OCI-LY7 (cell line): ENCODE data around the gene SESN3. TPM values are rescaled to one million over a fixed set of nuclear protein-coding genes. Genes with fewer than 3 reads are reported as not detected.

Experiments used
- BruUV-seq: library from RNA; stranded (reverse); fragments of 400-500 nt; replicated peaks from 2 replicates; lab custom pipeline; 2021; lab: Mats Ljungman, UMichigan
- CTCF ChIA-PET: fragments of 300-600 bp; sonication (Branson Sonifier 250); formaldehyde crosslinking; loops from one replicate; lab custom pipeline; 2022; ENCODE audit warnings: antibody characterized with exemption; ENCODE audit not compliant: unreplicated experiment; lab: Charles Lee
- POLR2A ChIA-PET: fragments of 300-600 bp; sonication (Branson Sonifier 250); formaldehyde crosslinking; loops from one replicate; lab custom pipeline; 2022; ENCODE audit warnings: antibody characterized with exemption; lab: Charles Lee
- DNase-seq: peaks from one replicate; pipeline ENCODE4 v3.0.0-alpha.2; 2015; ENCODE audit warnings: low spot score
- H2AFZ ChIP-seq: fragments of 200-600 bp; sonication (generic), shearing (Covaris generic); 2 replicates; pipeline ENCODE4 v1.6.1; 2014; ENCODE audit warnings: mild to moderate bottlenecking, antibody characterized with exemption, low read length, moderate library complexity
- H3K27ac ChIP-seq: fragments of 200-600 bp; sonication (generic); 2 replicates; pipeline ENCODE4 v1.5.1; 2014; ENCODE audit warnings: mixed run types, low read depth, mild to moderate bottlenecking, moderate library complexity, low read length, inconsistent platforms; ENCODE audit not compliant: poor library complexity, severe bottlenecking
- H3K36me3 ChIP-seq: fragments of 200-600 bp; sonication (generic); 2 replicates; pipeline ENCODE4 v1.6.1; 2014; ENCODE audit warnings: mild to moderate bottlenecking, antibody characterized with exemption, low read length, moderate library complexity, mixed read lengths; ENCODE audit not compliant: insufficient read depth
- H3K4me1 ChIP-seq: fragments of 200-600 bp; sonication (generic); 2 replicates; pipeline ENCODE4 v1.5.1; 2014; ENCODE audit warnings: mild to moderate bottlenecking, low read length; ENCODE audit not compliant: insufficient read depth, poor library complexity, severe bottlenecking
- H3K4me2 ChIP-seq: fragments of 200-600 bp; sonication (generic); 2 replicates; pipeline ENCODE4 v1.6.1; 2014; ENCODE audit warnings: mild to moderate bottlenecking, low read length
- H3K4me3 ChIP-seq: fragments of 200-600 bp; sonication (generic); 2 replicates; pipeline ENCODE4 v1.5.1; 2014; ENCODE audit warnings: mild to moderate bottlenecking, low read depth, low read length; ENCODE audit not compliant: poor library complexity, severe bottlenecking
- H3K79me2 ChIP-seq: fragments of 200-600 bp; sonication (generic); 2 replicates; pipeline ENCODE4 v1.6.1; 2016; ENCODE audit warnings: low read depth, mild to moderate bottlenecking, low read length, moderate library complexity, mixed read lengths; ENCODE audit not compliant: insufficient read depth
- H3K9me2 ChIP-seq: fragments of 200-600 bp; sonication (generic); 2 replicates; pipeline ENCODE4 v1.6.1; 2016; ENCODE audit warnings: mild to moderate bottlenecking, low read length, mixed read lengths; ENCODE audit not compliant: insufficient read depth
- H3K9me3 ChIP-seq: fragments of 200-600 bp; sonication (generic); 2 replicates; pipeline ENCODE4 v1.6.1; 2014; ENCODE audit warnings: mild to moderate bottlenecking, mixed run types, low read length, mixed read lengths
- H4K20me1 ChIP-seq: fragments of 200-600 bp; sonication (generic); 2 replicates; pipeline ENCODE4 v1.6.1; 2014; ENCODE audit warnings: mild to moderate bottlenecking, antibody characterized with exemption, low read length, moderate library complexity, mixed read lengths; ENCODE audit not compliant: insufficient read depth
- EZH2phosphoT487 ChIP-seq: fragments of 200-600 bp; sonication (generic); IDR thresholded peaks from 2 replicates; pipeline ENCODE4 v1.6.1; 2018; ENCODE audit warnings: low read depth, borderline replicate concordance, mild to moderate bottlenecking, mixed run types, antibody characterized with exemption, low read length, moderate library complexity, mixed read lengths
- intact Hi-C: fragments of 100-400 bp; cut with micrococcal nuclease; formaldehyde crosslinking; loops from one replicate; pipeline ENCODE4 v1.10.0; 2022; ENCODE audit not compliant: unreplicated experiment
- total RNA-seq, 2 experiments: library from RNA; depleted of rRNA in 1 of 2; stranded (reverse); fragments of >200 nt in 1 of 2; shearing (Covaris generic) in 1 of 2; gene quantifications; 2 replicates each; pipeline ENCODE4 v1.2.3, GENCODE V29; 2014 to 2022
- TF ChIP-seq, protein P1 (sequence below): fragments of 200-600 bp; sonication (generic); conservative IDR thresholded peaks from 2 replicates; pipeline ENCODE4 v1.5.1; 2014; ENCODE audit warnings: mild to moderate bottlenecking, antibody characterized with exemption, low read length, moderate library complexity, mixed read lengths

SESN3 gene
- total RNA-seq, 2 experiments from 2014 or later = 4.4 to 9.6 TPM

DNA sequence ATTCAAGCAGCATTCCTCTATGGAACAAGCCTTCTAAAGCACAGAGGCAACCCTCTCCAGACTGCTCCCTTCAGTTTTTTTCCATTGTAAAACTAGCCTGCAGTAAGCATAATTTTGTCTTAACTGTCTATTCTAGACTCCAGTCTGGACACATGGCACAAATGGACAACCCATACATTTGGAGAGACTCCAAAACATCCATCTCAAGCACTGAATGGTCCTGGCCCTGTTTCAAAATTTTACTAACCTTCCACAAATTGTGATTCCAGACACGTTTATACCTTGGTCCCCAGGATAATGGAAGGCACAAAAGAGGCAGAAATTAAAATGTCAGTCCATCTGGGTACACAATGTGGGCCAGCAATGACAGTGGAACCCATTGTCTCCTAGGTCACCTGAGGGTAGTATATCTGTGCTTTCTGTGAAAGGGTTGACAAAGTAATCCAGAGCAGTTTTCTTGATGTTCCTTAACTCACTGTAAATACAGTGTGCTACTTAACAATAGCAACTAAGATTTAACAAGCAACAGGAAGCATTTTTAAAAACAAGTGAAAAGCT, 16.2 kb upstream of the SESN3 start:
- no peaks in the 10 kb centered on the region for H3K9me2 ChIP-seq
- H4K20me1 ChIP-seq = no peaks in the 10 kb centered on the region
- H3K79me2 ChIP-seq = no peaks in the 10 kb centered on the region
- CTCF ChIA-PET = no interaction called here
- POLR2A ChIA-PET = interaction anchor here (0.8 to 1.6 kb wide), 3 partner anchors 9 to 12 kb away, joined by 3 to 4 read pairs (median 3); no protein-coding TSS in a partner anchor
- H3K36me3 ChIP-seq = no peaks in the 10 kb centered on the region
- H2AFZ ChIP-seq = peak overlapping the region; percentile 97; the same call in 1 of the 2 replicates
- no peak for DNase-seq
- no peak overlapping the region for H3K27ac ChIP-seq
- no TSS peak for BruUV-seq
- TF ChIP-seq EZH2phosphoT487 = no peak
- TF ChIP-seq, protein P1, sequence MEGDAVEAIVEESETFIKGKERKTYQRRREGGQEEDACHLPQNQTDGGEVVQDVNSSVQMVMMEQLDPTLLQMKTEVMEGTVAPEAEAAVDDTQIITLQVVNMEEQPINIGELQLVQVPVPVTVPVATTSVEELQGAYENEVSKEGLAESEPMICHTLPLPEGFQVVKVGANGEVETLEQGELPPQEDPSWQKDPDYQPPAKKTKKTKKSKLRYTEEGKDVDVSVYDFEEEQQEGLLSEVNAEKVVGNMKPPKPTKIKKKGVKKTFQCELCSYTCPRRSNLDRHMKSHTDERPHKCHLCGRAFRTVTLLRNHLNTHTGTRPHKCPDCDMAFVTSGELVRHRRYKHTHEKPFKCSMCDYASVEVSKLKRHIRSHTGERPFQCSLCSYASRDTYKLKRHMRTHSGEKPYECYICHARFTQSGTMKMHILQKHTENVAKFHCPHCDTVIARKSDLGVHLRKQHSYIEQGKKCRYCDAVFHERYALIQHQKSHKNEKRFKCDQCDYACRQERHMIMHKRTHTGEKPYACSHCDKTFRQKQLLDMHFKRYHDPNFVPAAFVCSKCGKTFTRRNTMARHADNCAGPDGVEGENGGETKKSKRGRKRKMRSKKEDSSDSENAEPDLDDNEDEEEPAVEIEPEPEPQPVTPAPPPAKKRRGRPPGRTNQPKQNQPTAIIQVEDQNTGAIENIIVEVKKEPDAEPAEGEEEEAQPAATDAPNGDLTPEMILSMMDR = no peak
- peaks cover 29% of the 10 kb centered on the region for H3K4me1 ChIP-seq
- H3K4me2 ChIP-seq = no peak overlapping the region
- H3K4me3 ChIP-seq = no peak overlapping the region
- no peaks in the 10 kb centered on the region for H3K9me3 ChIP-seq
- intact Hi-C loops = no loop called here

DNA sequence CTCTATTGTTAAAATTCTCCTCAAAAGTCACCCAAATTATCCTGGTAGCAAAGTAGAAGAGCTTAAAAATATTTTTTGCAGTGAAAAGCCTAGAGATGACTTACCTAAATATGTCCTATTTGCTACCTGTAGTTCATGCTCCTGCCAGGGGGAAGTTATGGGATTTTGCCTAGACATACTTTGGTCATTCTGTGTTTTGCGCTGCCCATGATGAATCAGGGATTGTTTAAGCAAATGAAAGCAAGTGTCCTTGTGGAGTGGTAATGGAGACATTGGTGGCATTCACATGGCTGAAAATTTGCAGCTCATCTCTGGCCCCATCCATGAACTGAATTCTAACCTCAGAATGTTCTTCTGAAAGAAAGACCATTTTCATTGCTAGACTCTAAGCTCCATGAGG, 14.6 kb upstream of the SESN3 start:
- POLR2A ChIA-PET = interaction anchor here (0.6 to 4.0 kb wide), 6 partner anchors 9 to 55 kb away, joined by 3 to 51 read pairs (median 5); partner anchors contain the start of gene SESN3
- Histone ChIP-seq H3K79me2 (no peaks in the 10 kb centered on the region), H4K20me1 (no peaks in the 10 kb centered on the region), H3K36me3 (no peaks in the 10 kb centered on the region), H3K9me3 (no peaks in the 10 kb centered on the region), H3K9me2 (no peaks in the 10 kb centered on the region), H3K4me2 (no peak overlapping the region), H2AFZ (no peak overlapping the region), H3K4me3 (no peak overlapping the region), H3K4me1 (peaks cover 26% of the 10 kb centered on the region), H3K27ac (no peak overlapping the region)
- CTCF ChIA-PET = interaction anchor here (0.7 kb wide), 1 partner anchor 14 kb away, joined by 3 read pairs; no protein-coding TSS in a partner anchor
- no TSS peak for BruUV-seq
- no peak for DNase-seq
- TF ChIP-seq, protein P1 = no peak
- intact Hi-C loops = no loop called here

DNA sequence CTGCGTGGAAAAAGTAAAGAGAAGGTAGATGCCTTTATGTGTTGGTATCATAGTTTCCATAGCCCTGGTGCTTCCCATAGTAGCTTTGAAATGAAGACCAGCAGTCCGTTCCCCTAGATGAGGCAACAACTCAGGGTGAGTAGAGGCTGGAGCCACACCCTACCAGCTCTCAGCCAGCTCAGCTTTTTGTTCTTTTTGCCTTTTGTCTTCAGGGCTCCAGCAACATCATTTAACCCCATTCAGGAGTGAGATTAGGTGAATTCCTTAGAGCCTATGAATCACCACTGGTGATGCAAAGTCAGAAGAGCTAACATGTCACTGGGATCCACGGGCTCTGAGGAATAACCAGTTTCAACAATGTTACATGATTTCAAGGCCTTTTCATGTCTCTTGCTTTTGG, 14.0 kb upstream of the SESN3 start:
- intact Hi-C loops = no loop called here
- ChIA-PET CTCF (interaction anchor here (2.4 kb wide), 1 partner anchor 13 kb away, joined by 11 read pairs; the partner anchor contains the start of gene SESN3), POLR2A (interaction anchor here (1.1 to 4.0 kb wide), 7 partner anchors 9 to 56 kb away, joined by 3 to 51 read pairs (median 8); partner anchors contain the start of gene SESN3)
- Histone ChIP-seq H2AFZ (no peak overlapping the region), H4K20me1 (no peaks in the 10 kb centered on the region), H3K79me2 (no peaks in the 10 kb centered on the region), H3K4me1 (peaks cover 25% of the 10 kb centered on the region), H3K9me3 (no peaks in the 10 kb centered on the region), H3K4me3 (no peak overlapping the region), H3K4me2 (no peak overlapping the region), H3K27ac (no peak overlapping the region), H3K9me2 (no peaks in the 10 kb centered on the region), H3K36me3 (no peaks in the 10 kb centered on the region)
- BruUV-seq = no TSS peak
- no peak for DNase-seq
- no peak for TF ChIP-seq EZH2phosphoT487
- TF ChIP-seq, protein P1 = no peak
